D341Med (cell line): ENCODE results near the gene ST6GAL1.

Source experiments
- DNase-seq: peaks from one replicate; pipeline ENCODE4 v3.0.0; 2012; ENCODE audit warnings: low spot score

Gene ST6GAL1

DNA sequence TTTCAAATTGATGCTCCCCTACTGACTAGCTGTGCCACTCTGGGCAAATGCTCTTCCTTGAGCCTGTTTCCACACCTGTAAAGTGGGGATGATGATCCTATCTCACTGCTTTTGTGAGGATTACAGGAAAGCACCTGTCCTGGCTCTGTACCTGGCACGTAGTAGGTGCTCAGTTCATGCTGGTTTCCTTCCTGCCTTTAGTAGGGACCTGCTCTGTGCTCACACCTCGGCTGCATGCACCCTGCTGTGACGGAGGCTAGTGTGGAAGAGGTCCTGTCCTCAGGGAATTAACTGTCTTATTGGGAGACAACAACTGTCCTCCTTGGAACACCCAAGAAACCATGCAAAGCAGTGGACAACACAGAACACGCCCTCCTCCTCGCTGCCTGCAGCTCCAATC lies 147.2 kb downstream of the ST6GAL1 start:
- no peak for DNase-seq

DNA sequence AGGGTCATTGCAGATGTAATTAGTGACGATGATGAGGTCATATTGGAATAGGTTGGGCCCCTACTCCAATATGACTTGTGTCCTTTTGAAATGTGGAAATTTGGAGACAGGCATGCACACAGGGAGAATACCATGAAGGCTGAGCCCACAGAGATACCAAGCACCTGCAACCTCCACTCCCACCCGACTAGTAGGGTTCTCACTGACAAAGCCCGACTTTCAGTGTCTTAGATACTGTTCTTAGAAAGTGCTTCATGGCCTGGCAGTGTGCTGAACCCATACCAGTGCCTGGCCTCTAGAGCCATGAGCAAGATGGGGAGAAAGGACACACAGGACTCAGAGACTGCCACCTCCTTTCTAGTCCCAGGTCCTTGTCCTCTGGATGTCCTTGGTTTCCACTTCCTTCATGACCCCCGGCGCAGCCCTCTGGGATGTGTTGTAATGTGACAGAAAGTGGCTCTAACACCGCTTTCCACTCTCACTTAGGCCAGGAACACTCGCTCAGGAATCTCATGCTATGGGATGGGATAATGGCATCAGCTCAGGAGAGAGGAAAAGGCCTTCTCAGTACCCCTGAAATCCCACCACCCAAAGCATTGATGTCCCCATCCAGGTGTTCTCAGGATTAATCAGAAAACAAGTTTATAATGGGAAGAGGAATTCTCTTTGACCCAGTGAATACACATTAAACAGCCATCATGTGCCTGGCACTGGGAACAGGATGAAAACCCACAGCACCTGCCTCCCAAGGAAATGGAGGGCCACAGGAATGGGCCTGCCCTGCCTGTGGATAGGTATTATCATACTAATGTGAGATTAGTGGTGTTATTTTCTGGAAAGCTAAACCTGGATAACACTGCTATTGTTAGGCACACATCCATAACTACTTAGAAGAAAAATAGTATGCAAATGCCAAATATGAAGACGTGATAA lies 149.0 kb downstream of the ST6GAL1 start:
- no peak for DNase-seq

DNA sequence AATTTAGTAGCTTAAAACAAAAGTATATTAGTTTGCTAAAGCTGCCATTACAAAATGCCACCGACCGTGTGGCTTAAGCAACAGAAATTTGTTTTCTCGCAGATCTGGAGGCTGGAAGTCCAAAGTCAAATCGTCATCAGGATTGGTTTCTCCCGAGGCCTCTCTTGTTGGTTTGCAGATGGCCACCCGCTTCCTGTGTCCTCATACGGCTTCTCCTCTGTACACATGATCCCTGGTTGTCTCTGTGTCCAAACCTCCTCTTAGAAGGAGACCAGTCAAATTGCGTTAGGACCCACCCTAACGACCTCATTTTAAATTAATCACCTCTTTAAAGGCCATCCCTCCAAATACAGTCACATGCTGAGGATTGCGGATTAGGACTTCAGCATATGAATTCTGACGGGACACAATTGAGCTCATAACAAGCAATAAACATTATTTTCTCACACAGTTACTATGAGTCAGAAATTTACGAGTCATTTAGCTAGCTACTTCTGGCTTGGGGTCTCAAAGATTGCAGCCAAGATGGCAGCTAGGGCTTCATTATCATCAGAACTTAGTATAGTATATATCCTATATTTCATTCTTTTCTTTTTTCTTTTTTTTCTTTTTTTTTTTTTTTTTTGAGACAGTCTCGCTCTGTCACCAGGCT lies 150.6 kb downstream of the ST6GAL1 start:
- DNase-seq = no peak

DNA sequence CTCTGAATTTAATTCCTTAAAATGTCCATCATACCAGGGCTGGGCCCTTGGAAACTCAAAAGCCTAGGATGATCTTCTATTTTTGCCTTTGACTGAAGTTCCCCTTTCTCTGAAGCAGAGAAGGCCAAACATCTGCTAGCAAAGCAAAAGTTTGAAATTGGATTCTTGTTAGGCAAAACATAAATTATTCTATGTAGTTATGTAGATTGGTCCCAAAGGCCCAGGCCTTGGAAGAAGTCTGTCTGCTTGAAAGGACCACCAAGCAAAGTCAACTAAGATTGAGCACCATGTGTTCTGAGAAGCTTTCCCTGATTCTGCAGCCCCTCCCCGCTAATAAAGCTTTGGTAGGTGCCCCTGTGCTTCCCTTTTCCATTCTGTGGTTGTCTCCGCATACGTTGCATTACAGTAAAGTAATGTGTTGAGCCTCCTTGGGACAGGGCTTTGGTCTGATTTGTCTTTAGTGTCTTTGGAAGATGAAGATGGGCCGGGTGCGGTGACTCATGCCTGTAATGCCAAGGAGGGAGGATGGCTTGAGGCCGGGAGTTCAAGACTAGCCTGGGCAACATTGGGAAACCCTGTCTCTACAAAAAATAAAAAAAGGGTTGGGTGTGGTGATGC lies 152.5 kb downstream of the ST6GAL1 start:
- no peak for DNase-seq

DNA sequence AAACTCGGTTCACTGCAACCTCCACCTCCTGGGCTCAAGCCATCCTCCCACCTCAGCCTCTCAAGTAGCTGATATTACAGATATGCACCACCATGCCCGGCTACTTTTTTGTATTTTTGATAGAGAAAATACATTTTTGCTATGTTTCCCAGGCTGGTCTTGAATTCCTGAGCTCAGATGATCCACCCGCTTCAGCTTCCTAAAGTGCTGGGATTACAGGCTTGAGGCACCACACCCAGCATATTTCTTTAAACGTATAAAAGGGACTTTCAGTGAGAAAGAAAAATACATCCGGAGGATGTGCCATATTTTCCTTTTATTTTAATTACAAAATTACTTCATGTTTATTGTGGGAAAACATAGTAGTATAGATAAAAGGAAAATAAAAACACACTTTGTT lies 153.8 kb downstream of the ST6GAL1 start:
- DNase-seq = no peak

DNA sequence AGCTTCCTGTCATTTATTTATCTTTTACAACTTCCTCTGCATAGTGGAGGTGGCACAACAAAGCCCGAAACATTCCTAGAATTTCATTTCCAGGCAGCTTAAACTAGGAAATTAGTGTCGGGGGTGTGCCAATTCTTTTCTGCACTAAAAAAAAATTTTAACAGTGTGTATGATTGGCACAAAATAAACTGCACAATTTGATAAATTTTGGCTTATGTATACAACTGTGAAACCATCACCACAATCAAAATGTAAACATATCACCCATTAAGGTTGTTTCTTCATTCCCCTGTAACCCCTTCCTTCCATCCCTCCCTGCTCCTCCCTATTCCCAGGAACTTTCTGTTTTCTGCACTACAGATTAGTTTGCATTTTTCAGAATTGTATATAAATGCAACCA lies 154.3 kb downstream of the ST6GAL1 start:
- DNase-seq = no peak

DNA sequence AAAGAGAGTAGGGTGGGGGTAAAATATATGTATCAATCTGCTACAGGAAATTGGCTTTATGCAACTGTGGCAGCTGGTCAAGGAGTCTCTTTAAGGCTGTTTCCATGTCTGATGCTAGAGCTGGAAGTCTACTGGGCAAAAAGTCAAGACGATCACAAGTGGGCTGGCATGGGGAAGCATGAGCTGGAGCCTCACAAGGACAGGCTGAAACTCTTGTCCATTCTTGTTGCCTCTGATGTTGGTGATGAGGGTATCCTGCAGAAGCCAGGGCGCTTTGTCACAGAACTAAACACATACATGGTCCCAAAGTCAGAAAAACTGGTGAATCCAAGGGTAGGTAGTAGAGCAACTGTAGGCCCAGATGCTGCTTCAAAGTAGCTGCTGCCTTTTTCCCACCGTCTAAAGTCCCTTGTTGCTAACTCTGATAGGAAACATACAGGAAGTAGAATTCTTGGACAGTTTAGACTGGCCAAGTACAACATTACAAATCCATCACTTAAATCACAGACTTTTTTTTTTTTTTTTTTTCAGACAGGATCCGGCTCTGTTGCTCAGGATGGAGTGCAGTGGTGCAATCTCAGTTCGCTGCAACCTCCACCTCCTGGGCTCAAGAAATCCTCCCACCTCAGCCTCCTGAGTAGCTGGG lies 154.8 kb downstream of the ST6GAL1 start:
- no peak for DNase-seq

DNA sequence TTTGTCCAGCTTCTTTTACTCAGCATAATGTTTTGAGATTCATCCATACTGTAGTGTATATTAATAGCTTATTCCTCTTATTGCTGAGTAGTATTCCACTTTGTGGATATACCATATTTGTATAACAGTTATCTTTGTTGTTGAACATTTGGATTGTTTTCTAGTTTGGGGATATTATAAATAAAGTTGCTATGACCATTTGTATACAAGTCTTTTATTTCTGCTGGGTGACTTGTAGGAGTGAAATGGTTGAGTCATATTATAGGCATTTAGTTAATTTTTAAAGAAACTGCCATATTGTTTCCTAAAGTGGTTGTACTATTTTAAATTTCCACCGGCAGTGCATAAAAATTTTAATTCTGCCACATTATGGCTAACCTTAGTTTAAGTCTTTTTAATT lies 155.6 kb downstream of the ST6GAL1 start:
- no peak for DNase-seq

DNA sequence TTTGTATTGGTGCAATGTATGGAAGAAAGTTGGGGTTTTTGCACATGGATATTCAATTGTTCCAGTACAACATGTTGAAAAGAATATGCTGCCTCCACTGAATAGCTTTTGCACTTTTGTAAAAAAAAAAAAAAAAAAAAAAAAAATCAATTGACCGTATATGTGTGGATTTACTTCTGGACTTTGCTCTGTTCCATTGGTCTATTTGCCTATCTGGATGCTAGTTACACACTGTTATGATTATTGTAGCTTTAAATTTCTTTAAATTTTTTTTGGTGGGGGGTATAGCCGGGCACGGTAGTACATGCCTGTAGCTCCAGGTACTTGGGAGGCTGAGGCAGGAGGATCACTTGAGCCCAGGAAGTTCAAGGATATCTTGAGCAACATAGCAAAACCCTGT lies 156.5 kb downstream of the ST6GAL1 start:
- no peak for DNase-seq

DNA sequence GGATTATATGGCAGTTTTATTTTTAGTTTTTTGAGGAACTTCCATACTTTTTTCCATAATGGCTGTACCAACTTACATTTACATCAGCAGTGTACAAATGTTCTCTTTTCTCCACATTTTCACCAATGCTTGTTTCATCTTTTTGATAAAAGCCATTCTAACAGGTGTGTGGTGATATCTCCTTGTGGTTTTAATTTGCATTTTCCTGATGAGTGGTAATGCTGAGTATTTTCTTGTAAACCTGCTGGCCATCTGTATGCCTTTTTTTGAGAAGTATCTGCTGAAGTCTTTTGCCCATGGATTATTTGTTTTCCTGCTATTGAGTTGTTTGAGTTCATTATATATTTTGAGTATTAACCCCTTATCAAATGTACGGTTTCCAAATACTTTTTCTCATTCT lies 158.4 kb downstream of the ST6GAL1 start:
- DNase-seq = no peak

DNA sequence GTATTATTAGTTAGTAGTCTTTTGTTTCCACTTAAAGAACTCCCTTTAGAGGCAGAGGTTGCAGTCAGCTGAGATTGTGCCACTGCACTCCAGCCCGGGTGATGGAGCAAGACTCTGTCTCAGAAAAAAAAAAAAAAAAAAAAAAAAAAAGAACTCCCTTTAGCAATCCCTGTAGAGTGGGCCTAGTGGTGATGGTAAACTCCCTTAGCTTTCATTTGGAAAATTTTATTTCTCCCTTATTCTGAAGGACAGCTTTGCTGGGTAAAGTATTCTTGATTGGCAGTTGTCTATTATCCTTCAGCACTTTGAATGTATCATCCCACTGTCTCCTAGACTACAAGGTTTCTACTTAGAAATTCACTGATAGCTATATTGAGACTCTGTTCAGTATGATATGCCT lies 163.0 kb downstream of the ST6GAL1 start:
- DNase-seq = no peak

DNA sequence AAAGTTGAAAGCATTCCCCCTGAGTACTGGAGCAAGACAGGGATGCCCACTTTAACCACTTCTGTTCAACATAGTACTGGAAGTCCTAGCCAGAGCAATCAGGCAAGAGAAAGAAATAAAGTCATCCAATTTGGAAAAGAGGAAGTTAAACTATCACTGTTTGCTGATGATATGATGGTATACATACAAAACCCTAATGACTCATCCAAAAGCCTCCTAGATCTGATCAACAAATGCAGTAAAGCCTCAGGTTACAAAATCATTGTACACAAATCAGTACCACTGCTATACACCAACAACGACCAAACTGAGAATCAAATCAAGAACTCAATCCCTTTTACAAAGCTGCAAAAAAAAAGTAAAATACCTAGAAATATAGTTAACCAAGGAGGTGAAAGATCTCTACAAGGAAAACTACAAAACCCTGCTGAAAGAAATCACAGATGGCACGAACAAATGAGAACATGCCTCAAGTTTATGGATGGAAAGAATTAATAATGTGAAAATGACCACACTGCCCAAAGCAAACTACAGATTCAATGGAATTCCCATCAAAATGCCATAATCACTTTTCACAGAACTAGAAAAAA lies 168.7 kb downstream of the ST6GAL1 start:
- DNase-seq = no peak

DNA sequence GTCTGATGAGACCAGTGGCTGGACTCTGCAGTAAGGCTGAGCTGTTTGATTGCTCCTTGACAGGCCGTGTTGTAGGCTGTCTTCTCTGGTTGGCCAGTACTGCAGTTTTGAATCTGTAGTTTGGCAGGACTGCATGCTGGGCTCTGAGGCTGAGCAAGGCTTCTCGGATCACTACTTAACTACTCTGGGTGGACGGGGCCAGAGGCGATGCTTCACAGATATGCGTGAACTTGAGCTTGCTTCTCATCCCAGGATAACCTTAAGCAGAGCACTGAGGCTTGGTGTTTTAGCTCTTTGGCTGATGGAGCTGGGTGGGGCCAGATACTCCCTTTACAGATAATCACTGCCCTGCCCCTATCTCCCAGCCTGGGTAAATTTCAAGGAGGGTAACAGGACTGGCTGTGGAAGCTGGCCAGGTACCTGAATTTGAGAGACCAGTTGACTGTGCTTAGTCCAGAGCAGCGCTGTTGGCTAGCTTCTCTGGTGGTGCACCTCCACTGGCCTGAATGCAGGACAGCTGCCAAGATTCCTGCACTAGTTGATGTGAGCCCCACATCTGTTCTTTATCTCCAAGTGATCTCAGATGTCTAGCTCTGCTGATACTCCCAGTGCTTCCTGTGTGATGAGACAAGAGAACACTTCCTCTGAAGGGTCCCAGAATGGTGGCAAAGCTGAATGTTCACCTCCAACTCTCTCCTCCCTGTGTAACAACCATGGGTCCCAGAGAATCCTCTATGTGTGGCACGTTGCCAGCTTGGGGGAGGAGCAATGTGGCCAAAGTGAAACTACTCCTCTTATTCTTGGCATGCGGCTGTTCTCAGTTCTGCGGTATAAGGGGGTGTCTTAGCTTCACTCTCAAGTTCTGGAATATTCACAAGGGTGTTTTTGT lies 171.1 kb downstream of the ST6GAL1 start:
- DNase-seq = no peak

DNA sequence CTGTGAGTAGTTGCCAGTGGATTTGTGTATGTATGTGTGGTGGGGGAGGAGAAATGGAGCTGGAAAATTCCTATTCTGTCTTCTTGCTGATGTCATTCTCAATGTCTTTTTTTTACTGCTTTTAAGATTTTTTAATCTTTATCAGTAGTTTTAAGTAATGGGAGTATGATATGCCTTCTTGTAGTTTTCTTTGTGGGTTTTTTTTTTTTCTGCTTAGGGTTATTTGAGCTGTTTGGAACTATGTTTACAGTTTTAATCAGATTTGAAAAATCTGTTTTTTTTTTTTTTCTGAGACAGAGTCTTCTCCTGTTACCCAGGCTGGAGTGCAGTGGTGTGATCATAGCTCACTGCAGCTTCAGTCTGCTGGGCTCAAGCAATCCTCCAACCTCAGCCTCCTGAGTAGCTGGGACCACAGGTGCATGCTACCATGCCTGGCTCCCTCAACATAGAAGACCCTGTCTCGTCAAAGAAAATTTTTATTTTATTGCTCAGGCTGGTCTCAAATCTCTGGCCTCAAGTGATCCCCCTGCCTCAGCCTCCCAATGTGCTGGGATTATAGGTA lies 171.8 kb downstream of the ST6GAL1 start:
- no peak for DNase-seq

DNA sequence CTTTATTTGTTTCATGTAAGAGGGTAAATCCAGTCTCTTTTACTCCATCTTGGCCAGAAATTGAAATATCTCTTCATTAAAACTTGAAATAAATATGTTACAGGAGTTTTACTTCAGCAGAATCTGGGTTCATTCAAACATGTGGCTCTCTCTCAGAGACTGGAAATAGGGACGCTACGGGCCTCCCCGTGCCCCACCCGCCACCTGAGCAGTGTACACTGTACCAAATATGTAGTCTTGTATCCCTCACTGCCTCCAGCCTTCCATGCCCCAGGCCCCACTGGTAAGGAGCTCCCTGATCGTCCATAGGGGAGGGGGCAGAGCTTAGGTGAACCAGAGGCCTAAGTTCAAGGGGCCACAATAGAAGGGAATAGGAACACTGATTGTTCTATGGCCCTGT lies 172.9 kb downstream of the ST6GAL1 start:
- DNase-seq = no peak

DNA sequence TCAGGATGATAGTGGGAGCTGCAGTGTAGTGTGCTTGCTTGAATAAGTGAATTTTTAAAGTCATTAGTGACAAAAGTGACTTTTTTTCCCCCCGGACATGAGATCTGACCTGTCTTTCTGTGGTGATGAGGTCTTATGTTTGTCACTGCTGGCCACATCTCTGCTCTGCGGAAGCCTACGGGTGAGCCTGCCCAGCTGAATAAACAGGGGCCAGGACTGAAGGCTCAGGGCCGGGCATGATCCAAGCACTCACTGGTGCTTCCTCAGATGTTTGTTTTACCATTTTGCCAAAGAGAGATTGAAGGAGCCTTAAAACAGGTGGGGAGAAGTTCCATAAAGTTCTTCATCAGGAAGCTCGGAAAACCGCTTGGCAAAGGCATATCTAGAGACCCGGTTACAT lies 174.0 kb downstream of the ST6GAL1 start:
- DNase-seq = no peak

DNA sequence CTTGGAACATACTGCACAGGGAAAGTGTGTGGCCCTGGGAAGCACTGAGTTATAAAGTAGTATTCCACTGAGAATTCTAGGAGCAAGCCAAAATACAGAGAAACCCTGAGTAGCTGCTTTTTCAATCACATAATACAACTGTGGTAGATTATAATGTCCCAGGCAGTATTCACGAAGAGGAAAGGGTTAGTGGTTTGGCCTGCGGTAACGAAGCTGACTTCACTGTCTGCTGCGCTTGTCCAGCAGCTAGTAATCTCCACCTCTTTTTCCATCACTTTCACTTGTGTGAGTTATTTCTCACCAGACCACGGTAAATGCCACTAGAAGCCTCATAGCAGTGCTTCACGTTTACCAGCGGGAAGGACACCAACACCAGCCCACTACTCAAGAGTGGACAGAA lies 174.6 kb downstream of the ST6GAL1 start:
- no peak for DNase-seq

DNA sequence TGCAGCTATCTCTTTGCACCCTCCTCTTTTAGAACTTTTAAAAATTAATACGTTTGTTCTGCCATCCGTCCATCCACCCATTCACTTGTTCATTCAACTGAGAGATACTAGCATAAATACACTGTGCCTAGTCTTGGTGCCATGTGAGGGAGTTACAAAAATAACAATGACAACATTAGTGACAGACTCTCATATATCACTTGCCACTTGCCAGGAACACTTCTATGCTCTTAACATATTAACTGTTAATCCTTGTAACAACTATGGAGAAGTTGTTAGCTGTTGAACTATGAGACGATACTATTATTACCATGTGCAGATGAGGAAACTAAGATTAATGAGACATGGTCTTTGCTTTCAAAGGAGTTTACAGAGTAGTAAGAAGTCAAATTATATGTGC lies 175.4 kb downstream of the ST6GAL1 start:
- DNase-seq = no peak

DNA sequence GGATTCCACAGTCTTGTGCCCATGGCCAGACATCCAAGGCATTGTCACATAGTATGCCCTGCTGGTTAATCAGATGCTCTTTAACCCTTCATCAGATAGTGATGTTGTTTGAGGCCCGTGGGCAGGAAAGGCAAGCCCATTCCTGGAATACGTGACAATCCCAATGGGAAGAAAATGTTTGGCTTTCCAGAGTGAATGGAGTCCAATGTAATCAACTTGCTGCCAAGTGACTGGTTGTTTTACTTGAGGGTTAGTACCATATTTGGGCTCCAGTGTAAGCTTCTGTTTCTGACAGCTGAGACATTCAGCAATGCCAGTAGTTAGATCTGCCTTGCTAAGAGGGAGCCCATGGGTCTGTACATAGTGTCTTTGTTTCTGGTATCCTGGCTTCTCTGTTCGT lies 177.7 kb downstream of the ST6GAL1 start:
- DNase-seq = no peak

DNA sequence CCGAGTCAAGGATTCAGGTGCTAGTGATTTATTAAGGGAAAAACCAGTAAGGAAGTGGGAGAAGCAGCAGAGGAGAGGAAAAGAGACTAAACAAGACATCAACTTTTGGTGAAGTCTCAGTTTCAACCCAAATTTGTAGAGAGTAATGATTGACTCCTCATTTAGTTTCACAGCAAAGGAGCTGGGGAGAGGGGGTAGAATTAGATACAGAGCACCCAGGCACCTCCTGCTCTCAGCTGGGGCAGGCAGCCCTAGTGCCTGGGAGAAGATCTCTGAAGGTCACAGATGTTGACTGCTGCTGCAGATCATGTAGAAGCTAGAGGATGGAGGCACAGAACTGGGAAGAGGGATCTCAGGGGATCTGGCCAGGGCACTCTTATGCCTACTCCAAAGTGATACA lies 179.8 kb downstream of the ST6GAL1 start:
- no peak for DNase-seq
